HG03135 (cell line): Measurements from ENCODE around the gene TSGA10.
"Not testable (repeated sequence)": the region's sequence is repeated elsewhere in the genome, so short reads cannot be mapped to it uniquely, and the experiment has no call there.

Experiments used
- ATAC-seq: cut with Tn5 transposase; IDR thresholded peaks from one replicate; pipeline ENCODE4 v1.9.1; 2021; ENCODE audit warnings: mild to moderate bottlenecking, moderate library complexity; ENCODE audit not compliant: unreplicated experiment

Gene TSGA10

GRCh38 chr2:99154643-99155536 lies at the start of gene TSGA10, which contains the start of gene LIPT1:
TSS of gene TSGA10 (minus strand) at chr2:99154942. CDS start at chr2:99109439, 45,503 bp downstream.
TSS of gene LIPT1 (plus strand) at chr2:99154967. CDS start at chr2:99161958, 6,991 bp downstream.
- peak; percentile 90 for ATAC-seq

- no peak for ATAC-seq
Measured at GRCh38 chr2:99201959-99202678, 47.4 kb upstream of the TSGA10 start.

DNA sequence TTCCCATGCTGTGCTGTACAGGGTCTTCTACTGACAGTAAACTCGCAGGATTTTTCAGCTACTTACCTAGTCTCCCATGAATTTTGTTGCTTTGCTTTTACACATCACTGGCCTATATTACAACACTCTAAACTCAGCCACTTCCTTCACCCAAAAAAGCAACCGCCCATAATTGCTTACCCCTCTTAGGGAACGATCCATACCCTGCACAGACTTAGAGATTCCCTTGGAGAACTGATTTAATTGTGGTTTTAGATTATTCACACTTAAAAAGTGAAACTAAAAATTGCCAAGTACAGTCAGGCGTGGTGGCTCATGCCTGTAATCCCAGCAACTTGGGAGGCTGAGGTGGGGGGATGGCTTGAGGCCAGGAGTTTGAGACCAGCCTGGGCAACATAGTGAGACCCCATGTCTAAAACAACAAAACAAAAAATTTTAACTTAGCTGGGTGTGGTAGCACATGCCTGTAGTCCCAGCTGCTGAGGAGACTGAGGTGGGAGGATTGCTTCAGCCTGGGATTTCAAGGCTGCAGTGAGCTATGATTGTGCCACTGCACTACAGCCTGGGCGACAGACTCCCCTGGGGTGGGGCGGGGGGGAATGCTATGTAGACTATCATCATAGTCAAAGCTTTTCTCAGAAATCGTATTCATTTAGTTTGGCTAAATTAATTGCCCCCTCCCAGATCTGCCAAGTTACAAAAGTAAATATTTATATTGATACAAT lies 45.5 kb upstream of the TSGA10 start:
- ATAC-seq, result no peak

GRCh38 chr2:99198103-99198841 lies 43.5 kb upstream of the TSGA10 start:
- no peak for ATAC-seq

- ATAC-seq, result not testable (repeated sequence)
Measured at GRCh38 chr2:99192364-99192763, 37.6 kb upstream of the TSGA10 start.

DNA sequence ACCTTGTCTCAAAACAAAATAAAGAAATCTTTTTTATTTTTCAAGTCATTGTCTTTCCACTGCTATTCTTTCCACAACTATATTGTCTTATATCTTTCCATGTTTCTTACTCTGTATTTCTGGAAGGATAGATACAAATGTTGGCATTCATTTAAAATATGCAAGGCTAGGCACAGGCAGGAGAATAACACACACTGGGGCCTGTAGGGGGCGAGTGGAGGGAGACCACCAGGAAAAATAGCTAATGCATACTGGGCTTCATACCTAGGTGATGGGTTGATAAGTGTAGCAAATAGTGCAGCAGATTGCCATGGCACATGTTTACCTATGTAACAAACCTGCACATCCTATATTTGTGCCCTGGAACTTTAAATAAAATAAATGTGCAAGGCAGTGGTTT lies 35.8 kb upstream of the TSGA10 start:
- no peak for ATAC-seq

DNA sequence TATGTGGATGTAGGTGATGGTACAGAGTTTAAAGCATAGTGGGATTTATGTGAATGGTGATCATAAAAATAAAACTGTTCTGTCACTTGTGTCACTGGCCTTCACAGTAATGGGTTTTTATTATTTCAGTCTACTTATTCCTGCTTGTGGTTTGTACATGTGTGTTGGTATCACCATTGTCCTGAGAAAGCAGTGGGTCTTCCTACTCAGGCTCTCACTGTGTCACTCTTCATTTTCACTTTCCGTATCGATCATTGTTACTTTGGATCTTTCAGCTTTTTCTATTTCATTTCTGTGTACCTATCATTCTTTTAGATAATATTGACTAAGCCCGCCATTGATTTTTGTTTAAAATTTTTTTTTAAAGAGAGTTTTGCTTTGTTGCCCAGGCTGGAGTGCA lies 33.6 kb upstream of the TSGA10 start:
- ATAC-seq, result no peak

GRCh38 chr2:99187011-99187410 lies 32.3 kb upstream of the TSGA10 start:
- ATAC-seq, result no peak

- ATAC-seq, result no peak
Measured at GRCh38 chr2:99184811-99185210, 30.1 kb upstream of the TSGA10 start.

GRCh38 chr2:99183025-99183424 lies 28.3 kb upstream of the TSGA10 start:
- no peak for ATAC-seq

GRCh38 chr2:99181624-99182000 lies 26.9 kb upstream of the TSGA10 start:
- ATAC-seq, result no peak

DNA sequence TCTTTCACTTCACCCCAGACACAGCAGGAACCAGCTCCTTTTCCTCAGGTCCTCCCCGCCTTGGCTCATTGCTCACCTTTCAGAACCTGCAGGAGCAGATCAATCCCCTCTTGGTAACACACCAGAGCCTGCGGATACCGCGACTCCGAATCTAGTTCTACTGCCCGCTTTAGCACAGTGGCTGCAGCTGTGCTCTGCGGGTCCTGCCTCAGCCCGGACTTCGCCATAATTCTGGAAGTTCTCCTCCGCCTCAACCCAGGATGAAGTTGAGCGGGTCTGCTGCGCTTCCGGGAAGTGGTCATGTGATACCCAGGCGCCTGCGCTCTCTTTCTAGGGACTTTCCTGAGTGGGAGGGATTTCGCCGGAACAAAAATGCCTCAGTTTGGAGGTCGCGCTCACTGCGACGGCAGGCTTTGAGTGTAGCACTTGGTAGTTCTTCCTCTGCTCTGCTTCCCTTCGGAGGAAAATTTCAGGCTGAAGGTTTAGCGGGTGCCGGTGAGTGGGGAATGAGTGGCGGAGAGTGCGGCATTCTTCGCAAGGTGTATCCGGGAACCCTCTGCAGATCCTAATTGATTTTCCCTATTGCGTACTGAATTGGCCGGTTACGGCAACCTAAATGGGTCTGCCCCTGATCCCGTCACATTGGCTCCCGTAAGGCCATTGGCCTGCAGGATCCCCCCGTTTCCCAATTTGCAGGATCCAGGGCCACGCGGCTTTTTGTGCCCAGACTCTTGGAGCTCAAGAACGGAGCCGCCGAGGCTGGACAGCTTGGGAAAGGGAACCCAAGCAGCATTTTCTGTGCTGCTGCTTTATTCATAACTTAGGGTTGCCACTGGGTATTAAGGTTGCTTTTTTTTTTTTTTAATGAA lies 26.2 kb upstream of the TSGA10 start, which contains the start of the genes MITD1 and MRPL30:
Gene MITD1 (minus strand): TSS at position 304 of the 869 bp plus-strand sequence. CDS start 77 bp downstream, at position 227.
Gene MRPL30 (plus strand): TSS at position 430 of the 869 bp plus-strand sequence. CDS start 5,020 bp downstream, outside the sequence.
- ATAC-seq, result peak; percentile 89

DNA sequence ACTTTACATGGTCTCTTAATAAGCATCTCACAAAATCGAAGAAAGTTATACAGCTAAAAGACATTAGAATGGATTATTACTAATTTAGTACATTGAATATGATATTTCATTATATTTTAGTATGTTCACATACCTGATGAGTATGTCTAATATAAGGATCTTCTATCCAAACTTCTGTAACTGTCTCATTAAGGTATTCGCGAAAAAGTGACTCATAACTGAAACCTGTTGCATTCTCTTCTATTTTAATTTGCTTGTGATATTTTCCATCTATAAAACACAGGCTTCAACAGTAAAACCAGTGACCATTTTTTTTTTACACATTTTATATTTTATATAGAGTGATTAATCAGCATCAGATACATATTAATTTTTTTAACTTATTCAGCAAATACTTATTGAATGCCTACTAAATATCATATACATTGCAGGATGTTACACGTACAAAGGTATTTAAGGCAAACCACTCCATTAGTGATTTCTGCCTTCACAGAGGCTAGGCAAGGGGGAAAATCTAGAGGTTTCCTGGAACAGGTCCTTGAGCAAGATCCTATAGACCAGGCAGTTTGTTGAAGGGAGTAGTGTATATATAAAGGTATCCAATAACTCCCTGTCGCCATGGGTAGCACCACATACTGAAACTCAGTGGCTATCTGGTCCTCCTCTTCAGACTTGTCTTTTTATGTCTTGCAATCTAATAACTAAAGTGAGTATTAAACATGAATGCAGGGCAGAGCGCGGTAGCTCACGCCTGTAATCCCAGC lies 16.8 kb upstream of the TSGA10 start:
- ATAC-seq, result no peak

DNA sequence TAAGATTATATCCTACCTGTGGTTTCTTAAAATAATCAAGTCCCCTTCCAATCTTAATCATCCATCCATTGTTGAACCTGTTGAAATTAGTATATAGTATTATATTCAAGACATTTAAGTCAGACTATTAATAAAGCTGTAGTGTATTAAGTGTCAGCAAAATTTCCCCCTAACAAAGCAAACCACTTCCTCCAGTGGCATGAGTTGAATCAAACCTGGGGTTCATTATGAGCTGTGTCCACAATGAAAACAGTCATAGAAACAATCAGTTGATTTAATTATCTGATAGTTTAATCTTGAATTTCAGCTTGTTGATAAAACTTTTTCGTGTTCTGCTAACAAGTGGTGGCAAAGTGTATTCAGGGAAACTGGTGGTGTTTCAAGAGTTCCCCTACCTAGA lies 14.8 kb upstream of the TSGA10 start:
- no peak for ATAC-seq

DNA sequence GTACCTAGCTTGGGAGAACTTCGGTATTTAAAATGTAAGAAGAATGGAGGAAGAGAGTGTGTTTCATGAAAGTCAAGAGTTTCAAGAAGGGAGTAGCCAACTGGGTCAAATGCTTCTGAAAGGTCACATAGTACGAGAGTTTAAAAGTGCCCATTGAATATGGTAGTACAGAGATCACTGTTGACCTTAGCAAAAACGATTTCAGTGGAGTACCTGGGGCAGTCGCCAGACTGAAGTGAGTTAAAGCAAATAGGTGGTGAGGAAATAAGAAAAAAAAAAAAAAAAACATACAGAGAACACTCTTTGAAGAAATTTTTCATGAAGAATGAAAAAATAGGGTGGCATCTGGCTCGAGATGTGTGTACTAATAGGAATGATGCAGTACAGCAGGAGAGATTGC lies 11.5 kb upstream of the TSGA10 start:
- ATAC-seq, result no peak

DNA sequence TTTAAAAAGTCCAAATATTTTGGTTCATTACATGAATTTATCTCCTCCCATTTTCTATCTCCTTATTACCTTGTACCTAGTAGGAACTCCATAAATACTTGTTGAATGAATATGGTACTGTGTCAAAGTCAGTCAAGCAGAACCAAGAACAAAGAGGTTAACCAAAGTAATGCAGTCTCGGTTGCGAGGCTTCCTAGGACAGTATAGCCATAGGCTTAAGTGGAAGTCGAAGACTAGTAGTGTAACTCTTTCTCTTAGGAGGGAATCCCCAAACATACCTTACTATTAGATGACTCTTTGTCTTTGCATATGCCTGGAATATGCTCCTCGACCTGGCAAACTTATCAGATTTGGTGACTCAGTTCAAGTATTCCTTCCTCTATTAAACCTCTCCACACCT lies 4.9 kb upstream of the TSGA10 start:
- no peak for ATAC-seq

GRCh38 chr2:99158599-99158998 lies 3.9 kb upstream of the TSGA10 start:
- no peak for ATAC-seq

DNA sequence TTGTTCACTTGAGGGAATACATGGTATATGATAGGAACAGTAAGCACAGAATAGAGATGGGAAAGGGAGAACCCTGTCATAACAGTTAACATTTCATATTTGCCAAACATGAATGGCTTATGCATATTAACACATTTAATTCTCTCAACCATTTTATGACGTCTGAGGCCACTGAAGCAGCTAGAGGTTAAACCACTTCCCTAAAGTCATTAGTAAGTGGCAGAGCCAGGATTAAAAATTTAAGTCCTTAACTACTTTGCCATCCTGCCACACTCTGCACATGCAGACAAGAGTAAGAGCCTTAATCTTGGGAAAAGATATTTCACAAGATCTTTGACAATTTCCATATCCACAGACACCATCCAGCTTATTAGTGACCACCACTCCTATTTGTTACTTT lies 2.1 kb upstream of the TSGA10 start:
- no peak for ATAC-seq
